ENCODE measurements around the gene MACF1. TPM values are rescaled to one million over a fixed set of nuclear protein-coding genes. Genes with fewer than 3 reads are reported as not detected.

Gene MACF1
- total and polyA plus RNA-seq, 4 donors: 23.3 to 216 (median 51.2) TPM

GRCh38 chr1:39489567-39490239 lies 285.2 kb downstream of the MACF1 start (continued):
- no peak for TF ChIP-seq JUND (IDR thresholded peaks at IDR 0.05)
- no peak for TF ChIP-seq MAX (IDR thresholded peaks at IDR 0.05)
- no peak for TF ChIP-seq YY1 (IDR thresholded peaks at IDR 0.05)
- TF ChIP-seq SP1 (IDR thresholded peaks at IDR 0.05): no peak
- no peak for TF ChIP-seq FOXA2 (IDR thresholded peaks at IDR 0.05)

- Histone ChIP-seq H3K9me3 (ENCODE audit: control insufficient read depth in 4 of 4, low read length in 3 of 4) (no peaks in the 10 kb centered on the region), H3K9ac (ENCODE audit: low read depth in 1 of 2, low read length in 2 of 2) (no peak overlapping the region), H3K4me3 (ENCODE audit: low read depth in 1 of 3, low read length in 3 of 3) (peak overlapping the region in 2 of 3 donors; percentile 38 to 55), H3K4me1 (ENCODE audit: control insufficient read depth in 4 of 4, insufficient read depth in 4 of 4, low read length in 3 of 4) (peaks cover 4 to 12% (median 7%) of the 10 kb centered on the region in 4 donors), H3K27me3 (ENCODE audit: control insufficient read depth in 4 of 4, insufficient read depth in 4 of 4, low read length in 3 of 4) (peaks cover 0 to 2% (median 0%) of the 10 kb centered on the region in 4 donors), H3K27ac (ENCODE audit: low read depth in 1 of 2, low read length in 2 of 2) (no peak overlapping the region), H3K36me3 (ENCODE audit: control insufficient read depth in 4 of 4, insufficient read depth in 3 of 4, low read depth in 1 of 4, low read length in 3 of 4) (peaks cover 0 to 19% (median 17%) of the 10 kb centered on the region in 4 donors)
- 15% methylated on average over 32 of the region's 32 CpGs for WGBS
- TF ChIP-seq JUND (IDR thresholded peaks at IDR 0.05): no peak
- no peak for TF ChIP-seq RAD21 (IDR thresholded peaks at IDR 0.05)
- DNase-seq (ENCODE audit: low spot score): no peak
Observed at GRCh38 chr1:39490596-39491145, 286.2 kb downstream of the MACF1 start.

GRCh38 chr1:39491146-39491921 lies 286.8 kb downstream of the MACF1 start, which contains the start of gene BMP8A:
Gene BMP8A (plus strand): TSS chr1:39491636. CDS start chr1:39491992, 356 bp downstream.
- WGBS: 3% methylated on average over 112 of the region's 112 CpGs
- H3K27me3 ChIP-seq (ENCODE audit: control insufficient read depth in 4 of 4, insufficient read depth in 4 of 4, low read length in 3 of 4): peaks cover 0 to 2% (median 0%) of the 10 kb centered on the region in 4 donors
- H3K4me1 ChIP-seq (ENCODE audit: control insufficient read depth in 4 of 4, insufficient read depth in 4 of 4, low read length in 3 of 4): peaks cover 4 to 12% (median 7%) of the 10 kb centered on the region in 4 donors
- peak; percentile 66 for DNase-seq (ENCODE audit: low spot score)
- peak within 1 kb of the TSS in 2 of 3 donors; percentile 38 to 55 for H3K4me3 ChIP-seq (ENCODE audit: low read depth in 1 of 3, low read length in 3 of 3)
- H3K27ac ChIP-seq (ENCODE audit: low read depth in 1 of 2, low read length in 2 of 2): no peak within 1 kb of the TSS
- H3K9me3 ChIP-seq (ENCODE audit: control insufficient read depth in 4 of 4, low read length in 3 of 4): no peaks in the 10 kb centered on the region
- no peak within 1 kb of the TSS for H3K9ac ChIP-seq (ENCODE audit: low read depth in 1 of 2, low read length in 2 of 2)
- H3K36me3 ChIP-seq (ENCODE audit: control insufficient read depth in 4 of 4, insufficient read depth in 3 of 4, low read depth in 1 of 4, low read length in 3 of 4): peaks cover 0 to 14% (median 12%) of the 10 kb centered on the region in 4 donors
- no peak for TF ChIP-seq NR2F2 (IDR thresholded peaks at IDR 0.05)
- TF ChIP-seq HNF4G (IDR thresholded peaks at IDR 0.05): no peak
- no peak for TF ChIP-seq EGR1 (IDR thresholded peaks at IDR 0.05; ENCODE audit: low read depth in 2 of 2)
- no peak for TF ChIP-seq ZBTB33 (IDR thresholded peaks at IDR 0.05)
- no peak for TF ChIP-seq ATF3 (IDR thresholded peaks at IDR 0.05)
- TF ChIP-seq HNF4A (conservative IDR thresholded peaks at IDR 0.05): no peak
- TF ChIP-seq SP1 (IDR thresholded peaks at IDR 0.05): no peak
- no peak for TF ChIP-seq REST (IDR thresholded peaks at IDR 0.05)
- TF ChIP-seq RXRA (IDR thresholded peaks at IDR 0.05): no peak
- TF ChIP-seq CTCF (IDR thresholded peaks at IDR 0.05; ENCODE audit: low read depth, low read length, missing input control): no peak
- no peak for TF ChIP-seq TAF1 (conservative IDR thresholded peaks at IDR 0.05)
- TF ChIP-seq FOXA2 (IDR thresholded peaks at IDR 0.05): no peak
- TF ChIP-seq JUND (IDR thresholded peaks at IDR 0.05): no peak
- no peak for TF ChIP-seq GABPA (IDR thresholded peaks at IDR 0.05 in 1 of 2, conservative IDR thresholded peaks at IDR 0.05 in 1 of 2)
